HG03460 (cell line): ENCODE results near the gene CLASRP.
"Not testable (repeated sequence)": the region's sequence is repeated elsewhere in the genome, so short reads cannot be mapped to it uniquely, and the experiment has no call there.

Source experiments
- ATAC-seq: cut with Tn5 transposase; IDR thresholded peaks from one replicate; pipeline ENCODE4 v1.9.1; 2021; ENCODE audit not compliant: unreplicated experiment

Gene CLASRP, protein sequence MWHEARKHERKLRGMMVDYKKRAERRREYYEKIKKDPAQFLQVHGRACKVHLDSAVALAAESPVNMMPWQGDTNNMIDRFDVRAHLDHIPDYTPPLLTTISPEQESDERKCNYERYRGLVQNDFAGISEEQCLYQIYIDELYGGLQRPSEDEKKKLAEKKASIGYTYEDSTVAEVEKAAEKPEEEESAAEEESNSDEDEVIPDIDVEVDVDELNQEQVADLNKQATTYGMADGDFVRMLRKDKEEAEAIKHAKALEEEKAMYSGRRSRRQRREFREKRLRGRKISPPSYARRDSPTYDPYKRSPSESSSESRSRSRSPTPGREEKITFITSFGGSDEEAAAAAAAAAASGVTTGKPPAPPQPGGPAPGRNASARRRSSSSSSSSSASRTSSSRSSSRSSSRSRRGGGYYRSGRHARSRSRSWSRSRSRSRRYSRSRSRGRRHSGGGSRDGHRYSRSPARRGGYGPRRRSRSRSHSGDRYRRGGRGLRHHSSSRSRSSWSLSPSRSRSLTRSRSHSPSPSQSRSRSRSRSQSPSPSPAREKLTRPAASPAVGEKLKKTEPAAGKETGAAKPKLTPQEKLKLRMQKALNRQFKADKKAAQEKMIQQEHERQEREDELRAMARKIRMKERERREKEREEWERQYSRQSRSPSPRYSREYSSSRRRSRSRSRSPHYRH

DNA sequence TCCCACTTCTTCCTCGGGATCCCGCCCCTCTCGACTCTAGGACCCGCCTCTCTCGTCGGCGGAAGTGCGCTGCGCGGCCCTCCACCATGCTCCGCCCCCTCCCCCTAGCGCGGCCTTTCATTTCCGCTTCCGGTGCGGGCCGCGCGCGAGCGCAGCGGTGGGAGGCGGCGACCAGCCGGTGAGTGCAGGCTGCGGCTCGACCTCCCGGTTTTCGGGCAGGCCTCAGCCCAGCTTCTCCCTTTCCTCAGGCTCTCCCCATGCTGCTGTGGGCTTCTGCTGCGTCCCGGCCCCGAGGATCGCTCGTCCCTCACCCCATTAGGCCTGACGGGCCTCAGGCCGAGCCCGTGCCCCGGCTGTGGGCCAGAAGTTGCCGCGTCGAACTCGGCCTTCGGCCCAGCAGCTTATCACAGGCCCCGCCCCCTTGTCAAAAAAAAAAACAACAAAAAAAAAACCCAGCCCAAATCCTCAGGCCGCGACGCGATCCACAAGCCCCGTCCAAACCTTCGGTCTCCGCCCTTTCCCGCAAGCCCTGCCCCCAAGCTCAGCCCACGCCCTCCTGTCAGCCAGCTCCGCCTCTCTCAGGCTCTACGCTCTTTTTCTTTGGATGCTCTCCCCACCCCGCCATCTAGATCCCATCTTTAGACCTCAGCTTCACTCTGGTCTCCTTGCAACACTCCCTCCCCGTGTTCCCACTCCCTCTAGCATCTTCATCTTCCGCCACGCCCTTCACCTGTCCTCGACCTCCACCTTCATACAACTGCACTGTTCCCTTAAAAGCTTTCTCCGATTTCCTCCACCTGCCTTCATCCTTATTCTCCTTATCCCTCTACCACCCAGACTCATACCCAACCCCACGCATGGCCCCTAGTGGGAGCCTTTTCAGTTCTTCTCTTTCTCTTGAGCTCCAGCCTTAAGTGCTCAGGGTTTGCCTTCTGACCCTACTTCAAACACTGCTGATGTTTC, at the start of gene CLASRP:
CLASRP (plus strand) TSS at position 115 of the 963 bp plus-strand sequence. CDS start 1,168 bp downstream, outside the sequence.
- ATAC-seq: peak; percentile 82

DNA sequence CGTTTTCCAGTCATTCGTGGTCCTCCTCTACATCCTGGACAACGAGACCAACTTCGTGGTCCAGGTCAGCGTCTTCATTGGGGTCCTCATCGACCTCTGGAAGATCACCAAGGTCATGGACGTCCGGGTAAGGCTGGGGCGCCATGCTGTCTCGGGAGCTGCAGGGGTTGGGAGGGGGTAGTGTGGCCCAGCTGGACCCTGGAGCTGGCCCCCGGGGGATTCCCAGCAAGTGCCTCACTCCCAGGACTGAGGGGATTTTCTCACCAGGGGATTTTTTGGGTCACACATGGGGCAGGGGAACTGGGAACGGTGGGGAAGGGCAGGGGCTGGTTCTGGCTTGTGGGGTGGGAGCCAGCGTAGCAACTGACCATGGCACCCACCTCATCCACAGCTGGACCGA, 48.4 kb upstream of the CLASRP start:
- ATAC-seq: no peak

DNA sequence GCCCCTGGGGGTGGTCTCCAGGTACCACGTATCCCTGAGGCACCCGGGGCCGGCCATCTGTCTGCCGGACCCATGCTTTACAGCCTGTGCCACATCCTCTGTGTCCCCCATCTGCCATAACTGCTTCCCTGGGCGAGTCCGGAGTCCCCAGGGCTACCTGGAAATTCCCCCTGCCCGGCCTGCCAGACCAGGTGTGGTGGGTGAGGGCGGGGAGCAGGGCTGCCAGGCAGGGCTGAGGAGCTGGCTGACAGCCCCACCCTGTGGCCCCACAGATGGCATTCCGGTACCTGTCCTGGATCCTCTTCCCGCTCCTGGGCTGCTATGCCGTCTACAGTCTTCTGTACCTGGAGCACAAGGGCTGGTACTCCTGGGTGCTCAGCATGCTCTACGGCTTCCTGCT, 47.9 kb upstream of the CLASRP start:
- no peak for ATAC-seq

DNA sequence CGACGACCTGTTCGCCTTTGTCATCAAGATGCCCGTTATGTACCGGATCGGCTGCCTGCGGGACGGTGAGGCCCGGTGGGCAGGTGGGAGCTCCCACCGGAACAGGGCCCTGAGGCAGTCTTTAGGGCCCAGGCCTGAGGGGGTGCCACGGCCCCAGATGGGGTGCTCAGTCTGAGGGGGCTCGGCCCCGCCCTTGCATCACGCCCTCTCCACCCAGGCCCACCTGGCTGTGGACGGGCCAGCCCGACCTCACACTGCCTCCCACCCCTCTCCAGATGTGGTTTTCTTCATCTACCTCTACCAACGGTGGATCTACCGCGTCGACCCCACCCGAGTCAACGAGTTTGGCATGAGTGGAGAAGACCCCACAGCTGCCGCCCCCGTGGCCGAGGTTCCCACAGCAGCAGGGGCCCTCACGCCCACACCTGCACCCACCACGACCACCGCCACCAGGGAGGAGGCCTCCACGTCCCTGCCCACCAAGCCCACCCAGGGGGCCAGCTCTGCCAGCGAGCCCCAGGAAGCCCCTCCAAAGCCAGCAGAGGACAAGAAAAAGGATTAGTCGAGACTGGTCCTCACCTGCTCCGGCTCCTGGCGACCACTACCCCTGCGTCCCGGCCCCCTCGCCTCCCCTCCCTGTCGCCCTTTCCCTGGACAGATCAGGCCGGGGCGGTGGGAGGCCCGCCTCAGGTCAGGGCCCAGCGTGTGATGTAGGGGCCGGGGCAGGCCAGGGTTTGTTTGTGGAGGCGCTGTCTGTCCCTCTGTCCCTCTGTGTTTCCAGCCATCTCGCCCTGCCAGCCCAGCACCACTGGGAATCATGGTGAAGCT, 46.3 kb upstream of the CLASRP start:
- ATAC-seq: no peak

DNA sequence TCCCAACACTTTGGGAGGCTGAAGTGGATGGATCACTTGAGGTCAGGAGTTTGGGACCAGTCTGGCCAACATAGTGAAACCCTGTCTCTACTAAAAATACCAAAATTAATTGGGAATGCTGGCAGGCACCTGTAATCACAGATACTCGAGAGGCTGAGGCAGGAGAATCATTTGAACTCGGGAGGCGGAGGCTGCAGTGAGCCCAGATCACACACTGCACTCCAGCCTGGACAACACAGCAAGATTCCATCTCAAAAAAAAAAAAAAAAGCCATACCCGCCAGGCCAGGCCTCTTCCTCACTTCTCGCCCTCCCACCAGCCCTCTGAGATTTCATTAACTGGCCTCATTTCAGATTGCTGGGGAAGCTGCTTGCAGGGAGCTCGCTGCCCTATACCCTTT, 45.3 kb upstream of the CLASRP start:
- ATAC-seq: no peak

DNA sequence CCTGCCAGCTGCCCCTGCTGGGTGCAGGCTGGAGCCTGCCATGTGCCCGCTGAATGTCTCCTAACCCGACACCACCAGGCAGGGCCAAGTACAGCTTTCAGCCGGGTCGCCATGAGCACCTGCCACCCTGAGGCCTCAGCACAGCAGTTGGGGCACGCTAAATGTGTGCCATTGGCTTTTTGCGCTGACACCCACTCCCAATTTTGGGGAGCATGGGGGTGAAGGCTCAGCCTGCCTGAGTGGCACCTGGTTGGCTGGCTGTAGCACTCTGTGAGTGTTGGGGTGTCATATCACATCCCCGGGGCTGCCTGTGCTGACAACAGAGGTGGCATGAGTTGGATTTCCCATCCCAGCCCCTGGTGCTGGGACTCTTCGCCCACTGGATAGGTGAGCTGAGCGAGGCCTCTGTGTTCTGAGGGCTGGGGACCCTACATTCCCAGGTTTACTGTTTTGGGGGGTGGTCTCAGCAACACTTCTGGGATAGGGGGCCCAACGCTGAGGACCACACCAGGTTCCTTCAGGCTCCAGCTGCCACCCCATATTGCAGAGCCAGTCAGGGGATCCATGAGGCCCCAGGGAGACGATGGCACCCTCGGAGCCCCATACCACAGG, 44.8 kb upstream of the CLASRP start:
- no peak for ATAC-seq

DNA sequence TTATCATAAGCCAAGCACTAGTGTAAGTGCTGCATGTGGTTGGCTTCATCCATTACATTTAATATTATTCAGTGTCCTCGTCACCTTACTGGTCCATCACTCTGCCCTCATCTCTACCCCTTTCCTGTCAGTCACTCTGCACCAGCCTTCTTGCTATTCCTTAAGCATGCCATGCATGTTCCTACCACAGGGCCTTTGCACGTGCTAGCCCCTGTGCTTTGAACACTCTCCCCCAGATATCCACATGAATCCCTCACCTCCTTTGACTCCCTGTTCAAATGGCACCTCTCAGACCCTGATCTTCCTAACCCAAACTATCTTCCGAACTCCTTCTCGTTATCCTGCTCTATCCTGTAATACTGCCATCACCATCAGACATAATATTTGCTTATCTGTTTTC, 40.8 kb upstream of the CLASRP start:
- no peak for ATAC-seq

DNA sequence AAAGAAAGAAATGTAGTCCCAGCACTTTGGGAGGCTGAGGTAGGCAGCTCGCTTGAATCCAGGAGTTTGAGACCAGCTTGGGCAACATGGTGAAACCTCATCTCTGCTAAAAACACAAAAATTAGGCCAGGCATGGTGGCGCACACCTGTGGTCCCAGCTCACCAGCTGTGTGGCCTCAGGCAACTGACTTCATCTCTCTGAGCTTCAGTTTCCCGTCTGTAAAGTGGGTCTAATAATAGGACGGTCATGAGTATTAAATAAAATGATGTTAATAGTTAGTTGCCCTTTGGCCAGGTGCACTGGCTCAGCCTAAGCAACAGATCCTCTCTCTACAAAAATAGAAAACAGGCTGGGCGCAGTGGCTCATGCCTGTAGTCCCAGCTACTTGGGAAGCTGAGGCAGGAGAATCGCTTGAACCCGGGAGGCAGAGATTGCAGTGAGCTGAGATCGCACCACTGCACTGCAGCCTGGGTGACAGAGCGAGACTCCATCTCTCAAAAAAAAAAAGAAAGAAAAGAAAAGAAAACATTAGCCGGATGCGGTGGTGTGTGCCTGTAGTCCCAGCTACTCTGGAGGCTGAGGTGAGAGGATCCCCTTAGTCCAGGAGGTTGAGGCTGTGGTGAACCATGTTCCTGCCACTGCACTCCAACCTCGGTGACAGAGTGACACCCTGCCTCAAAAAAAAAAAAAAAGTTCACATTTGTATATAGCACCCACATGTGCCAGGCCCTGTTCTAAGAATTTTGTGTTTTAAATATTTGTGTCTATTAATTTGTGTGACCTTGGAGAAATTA, 39.5 kb upstream of the CLASRP start:
- not testable (repeated sequence) for ATAC-seq

DNA sequence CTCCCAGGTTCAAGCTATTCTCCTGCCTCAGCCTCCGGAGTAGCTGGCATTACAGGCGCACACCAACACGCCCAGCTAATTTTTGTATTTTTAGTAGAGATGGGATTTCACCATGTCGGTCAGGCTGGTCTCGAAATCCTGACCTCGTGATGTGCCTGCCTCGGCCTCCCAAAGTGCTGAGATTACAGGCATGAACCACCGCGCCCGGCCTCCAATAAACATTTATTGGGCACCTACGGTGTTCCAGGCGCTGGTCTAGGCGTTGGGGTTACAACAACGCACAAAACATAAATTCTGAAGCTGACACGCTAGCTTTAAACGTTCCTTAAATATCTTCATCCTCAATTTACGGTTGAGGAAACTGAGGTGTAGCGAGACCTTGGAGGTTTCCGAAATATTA, 38.2 kb upstream of the CLASRP start:
- ATAC-seq: not testable (repeated sequence)

DNA sequence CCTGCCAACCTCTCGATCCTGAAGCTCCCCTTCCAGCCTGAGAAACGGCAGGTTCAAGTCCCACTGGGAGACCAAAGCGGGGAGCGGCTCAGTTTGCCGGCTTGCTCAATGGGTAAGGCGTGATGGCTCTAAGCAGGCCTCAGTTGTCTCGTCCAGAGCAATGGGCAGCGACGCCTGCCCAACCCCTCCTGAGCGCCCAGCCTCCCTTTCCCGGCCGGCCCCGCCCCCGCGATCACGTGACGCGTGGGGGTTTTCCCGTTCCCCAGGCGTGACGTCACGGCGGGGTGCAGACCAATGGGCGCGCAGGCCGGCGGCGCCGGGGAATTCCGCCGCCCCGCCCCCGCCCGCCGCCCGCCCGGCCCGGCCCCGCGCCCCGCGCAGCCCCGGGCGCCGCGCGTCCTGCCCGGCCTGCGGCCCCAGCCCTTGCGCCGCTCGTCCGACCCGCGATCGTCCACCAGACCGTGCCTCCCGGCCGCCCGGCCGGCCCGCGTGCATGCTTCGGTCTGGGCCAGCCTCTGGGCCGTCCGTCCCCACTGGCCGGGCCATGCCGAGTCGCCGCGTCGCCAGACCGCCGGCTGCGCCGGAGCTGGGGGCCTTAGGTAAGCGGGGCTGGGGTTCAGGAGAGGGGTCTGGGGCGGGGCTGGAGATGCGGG, 37.6 kb upstream of the CLASRP start, which contains the start of gene RELB:
RELB (plus strand) TSS at position 378 of the 653 bp plus-strand sequence; CDS start at position 494, 116 bp downstream.
- peak; percentile 43 for ATAC-seq

DNA sequence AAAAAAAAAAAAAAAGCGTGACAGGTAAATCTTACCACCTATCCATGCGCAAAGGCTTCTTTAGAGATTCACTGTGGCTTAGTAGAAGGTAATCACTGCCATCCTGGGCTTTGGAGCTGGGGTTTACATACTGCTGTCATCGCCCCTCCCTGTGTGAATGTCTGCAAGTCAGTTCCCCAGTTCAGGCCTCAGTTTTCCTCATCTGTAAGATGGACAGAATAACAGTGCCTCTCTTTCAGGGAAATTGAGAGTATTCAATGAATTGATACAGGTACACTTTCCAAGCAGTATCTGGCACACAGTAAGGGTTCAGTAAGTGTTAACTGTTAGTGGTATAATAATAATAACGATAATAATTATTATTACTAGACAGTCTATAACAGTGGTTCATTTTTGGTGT, 35.4 kb upstream of the CLASRP start:
- no peak for ATAC-seq

DNA sequence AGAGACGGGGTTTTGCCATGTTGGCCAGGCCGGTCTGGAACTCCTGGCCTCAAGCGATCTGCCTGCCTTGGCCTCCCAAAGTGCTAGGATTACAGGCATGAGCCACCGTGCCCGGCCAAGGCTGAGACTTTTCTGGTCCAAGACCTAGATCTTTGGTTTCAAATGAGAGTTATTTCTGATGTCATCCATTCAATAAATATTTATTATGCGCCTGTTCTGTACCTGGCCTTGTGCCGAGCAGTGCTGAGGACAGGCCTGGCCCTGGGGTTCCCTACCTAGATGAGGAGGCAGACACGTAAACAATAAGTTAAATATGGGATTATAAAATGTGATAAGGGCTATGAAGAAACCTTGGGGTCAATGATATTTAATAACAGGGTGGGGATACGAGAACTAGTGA, 33.1 kb upstream of the CLASRP start:
- ATAC-seq: no peak

DNA sequence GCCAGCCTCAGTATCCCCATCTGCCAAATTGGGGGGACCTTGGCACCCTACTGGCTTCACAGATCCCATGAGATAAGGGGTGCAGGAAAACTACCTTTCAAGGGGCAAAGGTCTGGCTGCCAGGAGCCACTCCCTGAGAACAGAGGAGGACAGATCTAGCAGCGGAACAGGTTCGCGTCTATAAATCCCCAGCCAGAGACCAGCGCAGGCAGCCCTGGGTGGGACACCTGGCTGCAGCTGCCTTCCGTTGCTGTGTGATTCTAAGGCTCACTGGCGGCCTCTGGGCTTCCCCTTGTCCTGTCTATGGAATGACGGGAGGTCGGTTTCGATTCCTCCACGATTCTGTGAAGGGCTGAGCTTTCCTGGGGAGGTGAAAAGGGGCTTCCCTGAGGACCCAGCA, 30.3 kb upstream of the CLASRP start:
- ATAC-seq: no peak

DNA sequence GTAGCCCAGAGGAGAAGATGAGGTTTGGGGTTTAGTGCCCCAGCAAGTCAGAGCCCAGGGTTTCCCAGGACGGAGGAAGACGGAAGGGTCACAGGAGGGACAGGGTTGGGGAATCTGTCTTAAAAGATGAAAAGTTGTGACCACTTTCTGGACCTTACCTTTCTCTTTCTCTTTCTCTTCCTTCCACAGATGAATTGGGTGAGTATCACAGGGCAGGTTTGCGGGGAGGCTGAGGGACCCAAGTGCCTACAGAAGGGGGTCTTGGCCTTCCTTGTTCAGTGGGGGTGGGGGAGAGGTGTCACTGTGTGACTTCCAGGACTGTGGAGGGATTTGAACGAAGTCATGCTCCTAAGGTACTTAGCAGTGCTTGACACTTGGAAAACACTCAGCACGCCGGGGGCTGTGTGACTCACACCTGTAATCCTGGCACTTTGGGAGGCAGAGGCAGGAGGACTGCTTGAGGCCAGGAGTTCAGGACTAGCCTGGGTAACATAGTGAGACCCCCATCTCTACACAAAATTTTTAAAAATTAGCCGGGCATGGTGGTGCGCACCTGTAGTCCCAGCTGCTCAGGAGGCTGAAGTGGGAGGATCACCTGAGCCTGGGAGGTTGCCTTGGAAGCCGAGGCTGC, 29.1 kb upstream of the CLASRP start:
- no peak for ATAC-seq

DNA sequence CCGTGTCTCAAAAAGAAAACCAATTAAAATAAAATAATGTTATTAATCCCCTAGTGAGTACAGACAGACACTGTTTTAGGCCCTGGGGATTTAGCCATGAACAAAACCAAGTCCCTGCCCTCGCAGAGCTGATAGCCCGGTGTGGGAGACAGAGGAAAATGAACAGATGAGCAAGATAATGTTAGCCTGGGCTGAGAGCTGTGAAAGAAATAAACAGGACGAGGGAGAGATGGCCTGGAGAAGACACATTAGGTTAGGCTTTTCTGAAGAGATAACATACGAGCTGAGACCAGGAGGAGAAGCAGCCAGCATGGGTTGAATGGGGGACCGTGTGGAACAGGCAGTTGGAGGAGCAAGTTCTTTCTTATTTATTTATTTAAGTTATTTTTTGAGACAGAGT, 28.5 kb upstream of the CLASRP start:
- ATAC-seq: no peak

DNA sequence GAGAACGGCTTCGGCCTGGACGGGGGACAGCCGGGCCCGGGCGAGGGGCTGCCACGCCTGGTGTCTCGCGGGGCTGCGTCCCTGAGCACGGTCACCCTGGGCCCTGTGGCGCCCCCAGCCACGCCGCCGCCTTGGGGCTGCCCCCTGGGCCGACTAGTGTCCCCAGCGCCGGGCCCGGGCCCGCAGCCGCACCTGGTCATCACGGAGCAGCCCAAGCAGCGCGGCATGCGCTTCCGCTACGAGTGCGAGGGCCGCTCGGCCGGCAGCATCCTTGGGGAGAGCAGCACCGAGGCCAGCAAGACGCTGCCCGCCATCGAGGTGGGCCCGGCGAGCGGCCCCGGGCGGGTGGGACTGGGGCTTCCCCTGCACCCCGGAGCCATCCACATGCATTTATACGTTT, 26.9 kb upstream of the CLASRP start:
- ATAC-seq: no peak

DNA sequence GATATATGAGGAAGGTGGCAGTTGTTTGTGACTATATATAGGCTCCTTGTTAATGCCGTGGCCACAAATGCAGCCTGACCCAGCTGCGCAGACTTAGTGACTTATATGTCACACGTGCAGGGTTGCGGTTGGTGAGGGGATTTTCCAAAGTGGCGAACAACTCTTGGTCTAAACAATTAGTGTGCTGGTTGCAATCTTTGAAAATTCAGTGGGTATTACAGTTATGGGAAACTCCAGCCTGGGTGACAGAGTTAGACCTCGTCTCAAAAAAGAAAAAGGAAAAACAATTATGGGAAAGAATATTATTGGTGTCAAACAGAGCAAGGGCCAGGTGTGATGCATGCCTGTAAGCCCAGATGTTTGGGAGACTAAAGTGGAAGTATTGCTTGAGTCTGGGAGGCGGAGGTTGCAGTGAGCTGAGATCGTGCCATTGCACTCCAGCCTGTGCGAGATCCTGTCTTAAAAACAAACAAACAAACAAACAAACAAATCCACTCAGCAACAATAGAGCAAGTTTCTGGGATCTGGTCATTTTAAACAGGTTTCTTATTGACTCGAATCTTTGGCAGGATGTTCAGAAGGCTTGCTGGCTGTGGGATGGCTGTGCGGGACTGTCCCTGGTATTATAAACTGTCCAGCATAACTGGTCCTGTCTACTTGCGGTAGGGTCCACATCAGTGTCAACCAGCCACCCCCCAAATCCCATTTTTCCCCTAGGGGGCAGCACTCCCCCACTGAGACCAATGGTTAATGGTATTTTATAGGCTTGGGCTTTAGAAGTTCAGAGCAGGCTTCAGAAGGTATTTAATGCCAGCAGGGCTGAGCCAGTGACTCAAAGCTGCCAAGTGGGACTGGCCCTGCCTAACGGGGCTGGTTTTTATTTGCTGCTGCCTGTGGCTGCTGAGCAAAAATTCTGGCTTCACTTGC, 22.2 kb upstream of the CLASRP start:
- ATAC-seq: peak; percentile 72
